GM12891 (cell line): ENCODE results near the gene IMMP2L. TPM values are rescaled to one million over a fixed set of nuclear protein-coding genes. Genes with fewer than 3 reads are reported as not detected.
"Not testable (repeated sequence)": the region's sequence is repeated elsewhere in the genome, so short reads cannot be mapped to it uniquely, and the experiment has no call there.

ENCODE experiments used
- DNase-seq: peaks from one replicate; pipeline ENCODE4 v3.0.0; 2011; ENCODE audit warnings: low spot score; ENCODE audit not compliant: insufficient read length
- FAIRE-seq: peaks from 2 replicates; lab custom pipeline; 2011; peaks lifted over from hg19 to GRCh38; lab: Jason Lieb, UNC
- PAX5 ChIP-seq: IDR thresholded peaks from 2 replicates; pipeline ENCODE4 v1.6.1; 2011; ENCODE audit warnings: low read length, moderate library complexity, mild to moderate bottlenecking; ENCODE audit not compliant: insufficient read depth, severe bottlenecking
- POLR2A ChIP-seq: IDR thresholded peaks from 2 replicates; pipeline ENCODE4 v1.6.1; 2011; ENCODE audit warnings: low read depth, low read length, control low read depth
- POLR2AphosphoS5 ChIP-seq: IDR thresholded peaks from 2 replicates; pipeline ENCODE4 v1.6.1; 2011; ENCODE audit warnings: low read depth, low read length, control low read depth
- POU2F2 ChIP-seq: IDR thresholded peaks from 2 replicates; pipeline ENCODE4 v1.6.1; 2011; ENCODE audit warnings: low read depth, mild to moderate bottlenecking, control low read depth, low read length, moderate library complexity
- SPI1 ChIP-seq: IDR thresholded peaks from 2 replicates; pipeline ENCODE4 v1.6.1; 2011; ENCODE audit warnings: low read depth, low read length, control low read depth
- TAF1 ChIP-seq: IDR thresholded peaks from 2 replicates; pipeline ENCODE4 v1.6.1; 2011; ENCODE audit warnings: low read depth, low read length, control low read depth
- polyA plus RNA-seq: library from polyadenylated mRNA; unstranded; fragments of >200 nt; gene quantifications from one replicate; pipeline ENCODE4 v1.2.1, GENCODE V29; 2012; ENCODE audit warnings: low read depth, missing spikeins, inconsistent platforms; ENCODE audit not compliant: missing spikeins

Gene IMMP2L
- polyA plus RNA-seq, result 10.2 TPM

DNA sequence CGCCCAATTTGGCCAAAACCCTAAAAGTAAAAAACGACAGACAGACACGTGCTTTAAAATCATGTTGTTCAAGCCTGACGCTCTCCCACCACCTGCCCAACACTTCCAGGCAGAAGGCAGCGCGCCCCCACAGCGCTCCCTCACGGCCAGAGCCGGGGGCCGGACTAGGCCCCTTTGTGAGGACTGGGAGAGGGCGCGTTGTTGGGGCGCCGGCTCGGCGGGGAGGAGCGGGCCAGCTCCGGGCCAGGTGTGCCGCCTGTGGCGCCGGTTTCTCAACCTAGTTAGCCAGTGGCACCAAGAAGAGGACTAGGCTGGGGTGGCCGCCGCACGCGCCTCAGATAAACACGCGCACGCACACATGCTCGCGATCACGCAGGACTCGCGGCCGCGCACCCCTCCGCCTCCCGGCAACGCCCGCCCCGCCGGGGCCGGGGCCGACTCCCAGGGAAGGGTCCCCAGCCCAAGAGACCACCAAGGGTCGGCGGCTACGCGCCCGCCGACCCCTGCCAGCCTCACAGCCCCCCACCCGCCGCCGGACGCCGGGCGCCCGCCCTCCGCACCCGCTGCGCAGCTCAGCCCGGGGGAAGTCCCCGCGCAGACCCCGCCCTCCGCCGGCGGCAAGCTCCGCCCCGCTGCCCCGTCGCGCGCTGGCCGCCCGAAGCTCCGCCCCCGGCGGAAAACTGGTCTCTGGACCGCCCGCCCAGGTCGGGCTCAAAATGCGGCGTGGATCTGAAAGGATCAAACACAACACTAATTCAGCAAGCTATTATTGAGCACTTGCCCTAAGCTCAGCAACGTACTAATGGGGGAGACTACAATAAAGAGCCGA, at the start of gene IMMP2L:
Gene IMMP2L, minus strand, starts transcription at position 589 of the 829 bp plus-strand sequence.
- FAIRE-seq (peak; percentile 98), DNase-seq (peak; percentile 76)
- TF ChIP-seq TAF1 (peak; percentile 25; the same call in 1 of the 2 replicates), PAX5 (no peak), POU2F2 (0 out of 2 replicates have a peak, but pooled peaks have one; percentile 13)

DNA sequence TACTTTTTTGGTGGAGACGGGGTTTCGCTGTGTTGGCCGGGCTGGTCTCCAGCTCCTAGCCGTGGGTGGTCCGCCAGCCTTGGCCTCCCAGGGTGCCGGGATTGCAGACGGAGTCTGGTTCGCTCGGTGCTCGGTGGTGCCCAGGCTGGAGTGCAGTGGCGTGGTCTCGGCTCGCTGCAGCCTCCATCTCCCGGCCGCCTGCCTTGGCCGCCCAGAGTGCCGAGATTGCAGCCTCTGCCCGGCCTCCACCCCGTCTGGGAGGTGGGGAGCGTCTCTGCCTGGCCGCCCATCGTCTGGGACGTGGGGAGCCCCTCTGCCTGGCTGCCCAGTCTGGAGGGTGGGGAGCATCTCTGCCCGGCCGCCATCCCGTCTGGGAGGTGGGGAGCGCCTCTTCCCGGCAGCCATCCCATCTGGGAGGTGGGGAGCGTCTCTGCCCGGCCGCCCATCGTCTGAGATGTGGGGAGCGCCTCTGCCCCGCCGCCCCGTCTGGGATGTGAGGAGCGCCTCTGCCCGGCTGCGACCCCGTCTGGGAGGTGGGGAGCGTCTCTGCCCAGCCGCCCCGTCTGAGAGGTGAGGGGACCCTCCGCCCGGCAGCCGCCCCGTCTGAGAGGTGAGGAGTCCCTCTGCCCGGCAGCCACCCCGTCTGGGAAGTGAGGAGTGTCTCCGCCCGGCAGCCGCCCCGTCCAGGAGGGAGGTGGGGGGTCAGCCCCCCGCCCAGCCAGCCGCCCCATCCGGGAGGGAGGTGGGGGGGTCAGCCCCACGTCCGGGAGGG, 47.4 kb upstream of the IMMP2L start:
- FAIRE-seq, result not testable (repeated sequence)

DNA sequence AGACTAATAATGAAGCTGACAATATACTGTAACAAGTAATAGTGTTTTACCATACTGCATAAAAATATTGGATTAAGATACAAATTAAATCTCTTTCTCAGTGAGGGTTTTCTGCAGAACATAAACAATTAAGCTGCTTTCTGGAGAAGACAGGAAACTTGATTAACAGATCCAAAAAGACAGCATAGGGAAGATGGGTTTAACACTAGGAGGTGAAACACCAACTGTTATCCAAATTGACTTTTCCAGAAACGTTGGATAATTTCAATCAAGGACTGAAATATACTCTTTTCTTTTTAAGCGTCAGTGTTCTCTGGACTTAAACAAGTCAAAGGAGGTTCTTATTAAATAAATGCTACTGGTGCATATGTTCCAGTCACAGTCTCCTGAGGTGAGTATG, 45.3 kb upstream of the IMMP2L start:
- no peak for DNase-seq
- TF ChIP-seq TAF1 (no peak), SPI1 (no peak), POLR2AphosphoS5 (no peak), POU2F2 (no peak), POLR2A (no peak), PAX5 (no peak)
- no peak for FAIRE-seq

More for the DNA sequence above, 47.4 kb upstream of the IMMP2L start:
- not testable (repeated sequence) for DNase-seq

DNA sequence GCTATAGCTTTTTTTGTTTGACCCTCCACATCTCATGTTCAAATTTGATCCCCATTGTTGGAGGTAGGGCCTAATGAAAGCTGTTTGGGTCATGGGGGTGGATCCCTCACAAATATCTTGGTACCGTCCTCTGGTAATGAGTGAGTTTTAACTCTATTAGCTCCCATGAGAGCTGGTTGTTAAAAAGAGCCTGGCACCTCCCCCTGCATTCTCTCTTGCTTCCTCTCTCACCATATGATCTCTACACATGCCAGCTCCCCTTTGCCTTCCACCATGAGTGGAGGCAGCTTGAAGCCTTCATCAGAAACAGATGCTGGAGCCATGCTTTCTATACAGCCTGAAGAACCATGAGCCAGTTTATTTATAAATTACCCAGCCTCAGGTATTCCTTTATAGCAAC, 43.0 kb upstream of the IMMP2L start:
- DNase-seq (no peak), FAIRE-seq (no peak)
- no peak for TF ChIP-seq TAF1
- no peak for TF ChIP-seq POU2F2
- no peak for TF ChIP-seq PAX5
- no peak for TF ChIP-seq POLR2AphosphoS5
- TF ChIP-seq POLR2A, result no peak
- no peak for TF ChIP-seq SPI1

DNA sequence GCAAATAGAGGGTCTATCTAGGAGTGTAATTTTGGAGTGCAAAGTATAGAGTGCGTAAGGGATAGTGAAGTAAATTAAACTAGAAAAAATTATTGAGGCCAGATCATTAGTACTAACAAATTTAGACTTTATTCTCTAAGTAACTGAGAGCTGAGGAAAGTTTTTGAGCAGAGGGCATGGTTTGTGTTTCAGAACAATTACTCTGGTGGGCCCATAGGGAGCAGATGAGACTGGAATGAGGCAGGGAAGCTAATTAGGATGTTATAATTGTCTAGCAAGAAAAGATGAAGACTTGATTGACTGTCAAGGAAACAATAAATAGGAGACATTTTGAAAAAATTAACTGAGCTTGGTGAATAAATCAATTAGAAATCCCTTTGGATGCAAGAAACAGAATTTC, 37.8 kb upstream of the IMMP2L start:
- FAIRE-seq, result no peak
- TF ChIP-seq POU2F2 (no peak), POLR2A (no peak)
- DNase-seq, result no peak

DNA sequence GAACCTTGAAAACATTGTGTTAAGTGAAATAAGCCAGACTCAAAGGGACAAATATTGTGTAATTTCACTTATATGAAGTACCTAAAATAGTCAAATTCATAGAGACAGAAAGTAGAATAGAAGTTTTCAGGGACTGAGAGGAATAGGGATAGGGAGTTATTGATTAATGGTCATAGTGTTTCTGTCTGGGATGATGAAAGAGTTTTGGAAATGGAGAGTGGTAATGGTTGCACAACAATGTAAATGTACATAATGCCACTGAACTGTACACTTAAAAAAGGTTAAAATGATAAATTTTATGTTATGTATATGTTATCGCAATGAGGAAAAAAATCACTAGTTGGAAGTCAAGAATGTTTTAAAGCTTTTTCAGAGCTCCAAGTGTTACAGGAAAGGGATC, 33.5 kb upstream of the IMMP2L start:
- no peak for TF ChIP-seq POLR2AphosphoS5
- TF ChIP-seq TAF1, result no peak
- no peak for TF ChIP-seq PAX5
- no peak for TF ChIP-seq POLR2A
- no peak for TF ChIP-seq SPI1
- no peak for TF ChIP-seq POU2F2
- no peak for FAIRE-seq
- no peak for DNase-seq

DNA sequence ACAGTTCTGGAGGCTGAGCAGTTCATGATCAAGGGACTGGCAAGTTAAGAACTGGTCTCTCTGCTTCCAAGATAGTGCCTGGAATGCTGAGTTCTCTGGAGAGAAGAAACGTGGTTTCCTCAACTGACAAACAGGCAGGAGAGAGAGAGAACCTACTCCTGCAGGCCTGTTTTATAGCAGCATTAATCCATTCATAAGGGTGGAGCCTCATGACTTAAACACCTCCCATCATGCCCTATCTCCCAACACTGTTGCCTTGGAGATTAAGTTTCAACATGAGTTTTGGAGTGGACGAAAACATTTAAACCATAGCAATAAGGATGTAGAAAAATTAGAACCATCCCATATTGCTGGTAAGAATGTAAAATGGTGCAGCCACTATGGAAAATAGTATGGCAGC, 32.3 kb upstream of the IMMP2L start:
- no peak for DNase-seq
- no peak for FAIRE-seq
- no peak for TF ChIP-seq POU2F2
- TF ChIP-seq SPI1, result no peak
- no peak for TF ChIP-seq PAX5
- no peak for TF ChIP-seq POLR2A
- no peak for TF ChIP-seq POLR2AphosphoS5
- TF ChIP-seq TAF1, result no peak

DNA sequence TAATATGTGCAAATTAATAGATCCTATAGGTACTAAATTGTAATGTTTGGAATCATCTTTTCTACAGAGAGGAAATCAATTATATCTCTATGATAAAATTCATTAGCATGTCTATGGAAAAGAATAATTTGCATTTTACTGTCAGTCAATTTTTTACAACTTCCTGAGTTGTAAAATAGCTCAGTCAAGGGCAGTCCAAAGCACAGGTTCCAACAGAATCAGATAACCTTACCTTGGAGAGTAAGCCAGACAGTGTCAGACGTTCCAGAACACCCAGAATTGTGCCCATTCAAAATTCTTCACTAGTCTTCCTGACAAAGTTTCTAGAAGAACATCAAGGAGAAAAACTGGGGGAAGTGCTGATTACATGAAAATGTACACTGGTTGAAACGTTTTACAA, 31.1 kb upstream of the IMMP2L start:
- TF ChIP-seq POLR2AphosphoS5 (no peak), PAX5 (no peak), SPI1 (no peak), POU2F2 (no peak)
- DNase-seq (no peak), FAIRE-seq (no peak)

DNA sequence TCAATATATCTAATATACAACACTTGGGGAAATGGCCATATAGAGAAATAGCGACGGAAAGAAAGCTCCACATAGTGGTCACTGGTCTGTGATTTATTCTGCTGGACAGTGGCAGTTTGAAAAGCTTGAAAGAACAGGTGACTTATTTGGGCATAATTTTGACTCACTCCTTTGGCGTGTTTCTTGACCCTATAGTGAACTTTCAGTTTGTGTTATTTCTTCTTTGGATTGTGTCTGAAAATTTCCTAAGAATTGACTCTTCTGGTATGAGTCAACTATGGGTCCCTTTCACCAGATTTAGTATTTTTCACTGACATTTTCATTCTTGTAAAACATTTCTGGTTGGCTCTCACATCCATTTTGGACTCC, 25.8 kb upstream of the IMMP2L start:
- DNase-seq (no peak), FAIRE-seq (no peak)
- TF ChIP-seq POU2F2, result no peak
- TF ChIP-seq PAX5, result no peak
- TF ChIP-seq POLR2A, result no peak
- TF ChIP-seq TAF1, result no peak
- no peak for TF ChIP-seq SPI1
- TF ChIP-seq POLR2AphosphoS5, result no peak
